Fibroblast of pulmonary artery (primary cell): ENCODE measurements around the gene EBP.
"Not testable (repeated sequence)": the region's sequence is repeated elsewhere in the genome, so short reads cannot be mapped to it uniquely, and the experiment has no call there.

ENCODE experiments used
- DNase-seq: peaks from one replicate; pipeline ENCODE4 v3.0.0-alpha.2; 2010; ENCODE audit warnings: low read depth
- H3K4me3 ChIP-seq: replicated peaks from 2 replicates; pipeline ENCODE4 v1.5.1; 2011; ENCODE audit warnings: low read depth, mild to moderate bottlenecking, control low read depth, low read length, moderate library complexity
- CTCF ChIP-seq: IDR thresholded peaks from 2 replicates; pipeline ENCODE4 v1.5.1; 2011; ENCODE audit warnings: mild to moderate bottlenecking, control low read depth, low read length, inconsistent platforms; ENCODE audit errors: missing control alignments

Gene EBP

GRCh38 chrX:48540480-48540879 lies 18.9 kb downstream of the EBP start:
- no peak for TF ChIP-seq CTCF
- no peak for DNase-seq
- peak overlapping the region; percentile 76 for H3K4me3 ChIP-seq

- no peak for DNase-seq
- H3K4me3 ChIP-seq, result no peak overlapping the region
- TF ChIP-seq CTCF, result no peak
These were observed 19.7 kb downstream of the EBP start for GRCh38 chrX:48541140-48541814.

GRCh38 chrX:48548871-48549270 lies 27.3 kb downstream of the EBP start:
- no peak for DNase-seq
- H3K4me3 ChIP-seq, result no peak overlapping the region
- TF ChIP-seq CTCF, result no peak

GRCh38 chrX:48555731-48556325 lies 34.2 kb downstream of the EBP start:
- DNase-seq, H3K4me3 ChIP-seq: not testable (repeated sequence)

- peak; percentile 90 for DNase-seq
- TF ChIP-seq CTCF, result no peak
- no peak overlapping the region for H3K4me3 ChIP-seq
These were observed 36.7 kb downstream of the EBP start for GRCh38 chrX:48558271-48558670.

GRCh38 chrX:48559636-48560035 lies 38.0 kb downstream of the EBP start:
- no peak for TF ChIP-seq CTCF
- no peak for DNase-seq
- H3K4me3 ChIP-seq, result no peak overlapping the region

GRCh38 chrX:48560056-48560455 lies 38.4 kb downstream of the EBP start:
- no peak for DNase-seq
- no peak for TF ChIP-seq CTCF
- no peak overlapping the region for H3K4me3 ChIP-seq
